K562 (cell line): ENCODE data around the gene MDP1. TPM values are rescaled to one million over a fixed set of nuclear protein-coding genes. Genes with fewer than 3 reads are reported as not detected.

ENCODE experiments used
- ARNT ChIP-seq, 2 experiments: fragments of 450-650 bp; IDR thresholded peaks; 2 replicates each; pipeline ENCODE4 v1.6.1; 2016; ENCODE audit warnings: mild to moderate bottlenecking in 1 of 2
- ATF1 ChIP-seq, 2 experiments: fragments of 450-650 bp in 1 of 2; IDR thresholded peaks; 2 replicates each; pipeline ENCODE4 v1.6.1; 2016; ENCODE audit warnings: missing compliant biosample characterization in 1 of 2, missing genetic modification characterization in 1 of 2
- BDP1 ChIP-seq: IDR thresholded peaks from 3 replicates; pipeline ENCODE4 v1.6.1; 2011; ENCODE audit not compliant: insufficient read length, insufficient read depth
- CHD2 ChIP-seq: IDR thresholded peaks from 2 replicates; pipeline ENCODE4 v1.6.1; 2011; ENCODE audit warnings: low read depth, low read length
- EGR1 ChIP-seq: fragments of 450-650 bp; conservative IDR thresholded peaks from 2 replicates; pipeline ENCODE4 v1.6.1; 2017; ENCODE audit warnings: mild to moderate bottlenecking
- ETV1 ChIP-seq: fragments of 450-650 bp; conservative IDR thresholded peaks from 2 replicates; pipeline ENCODE4 v1.6.1; 2016; ENCODE audit warnings: missing genetic modification characterization, control low read depth, low read depth, missing compliant biosample characterization
- FOXA1 ChIP-seq: fragments of 450-650 bp; IDR thresholded peaks from 2 replicates; pipeline ENCODE4 v1.6.1; 2016; ENCODE audit warnings: mild to moderate bottlenecking, borderline replicate concordance
- MBD1 ChIP-seq: fragments of 250-450 bp; sonication (Bioruptor Pico); IDR thresholded peaks from 2 replicates; pipeline ENCODE4 v1.8.0; 2022; ENCODE audit warnings: inconsistent platforms
- NR2C2 ChIP-seq, 2 experiments: fragments of 200-800 bp in 1 of 2; sonication (Bioruptor generic) in 1 of 2; sonication (generic) in 1 of 2; formaldehyde crosslinking in 1 of 2; IDR thresholded peaks; 2 replicates each; pipeline versions ENCODE4 v1.6.1 to v1.8.0; 2016 to 2022; ENCODE audit warnings: mild to moderate bottlenecking in 1 of 2, missing compliant biosample characterization in 1 of 2, missing genetic modification characterization in 1 of 2, missing genetic modification reagents in 1 of 2
- PHB2 ChIP-seq: fragments of 450-650 bp; IDR thresholded peaks from 2 replicates; pipeline ENCODE4 v1.6.1; 2017; ENCODE audit warnings: low read depth
- PKNOX1 ChIP-seq: fragments of 450-650 bp; IDR thresholded peaks from 2 replicates; pipeline ENCODE4 v1.6.1; 2016
- POLR2AphosphoS5 ChIP-seq: IDR thresholded peaks from 2 replicates; pipeline ENCODE4 v1.6.1; 2011; ENCODE audit warnings: mild to moderate bottlenecking, low read depth, low read length, moderate library complexity; ENCODE audit not compliant: control insufficient read depth, insufficient read depth
- POLR2B ChIP-seq: fragments of 450-650 bp; IDR thresholded peaks from 2 replicates; pipeline ENCODE4 v1.6.1; 2018; ENCODE audit warnings: low read depth; ENCODE audit not compliant: partially characterized antibody
- RAD51 ChIP-seq: fragments of 450-650 bp; IDR thresholded peaks from 2 replicates; pipeline ENCODE4 v1.7.1; 2016; ENCODE audit warnings: low read depth, mild to moderate bottlenecking, borderline replicate concordance
- RBM17 ChIP-seq: fragments of 200-400 bp; formaldehyde crosslinking; IDR thresholded peaks from 2 replicates; pipeline ENCODE4 v1.6.1; 2017; ENCODE audit warnings: low read depth, mild to moderate bottlenecking, low read length, borderline replicate concordance
- SP1 ChIP-seq: sonication (generic); formaldehyde crosslinking; IDR thresholded peaks from 2 replicates; pipeline ENCODE4 v1.8.1; 2022; ENCODE audit warnings: mild to moderate bottlenecking, missing genetic modification reagents
- SRSF1 ChIP-seq: fragments of 200-400 bp; formaldehyde crosslinking; IDR thresholded peaks from 2 replicates; pipeline ENCODE4 v1.6.1; 2017; ENCODE audit warnings: mild to moderate bottlenecking, low read depth, low read length, moderate library complexity
- TGIF2 ChIP-seq: sonication (generic); formaldehyde crosslinking; IDR thresholded peaks from 2 replicates; pipeline ENCODE4 v1.8.1; 2022; ENCODE audit warnings: mild to moderate bottlenecking, missing genetic modification reagents, moderate library complexity
- ZBTB9 ChIP-seq: fragments of 450-650 bp; formaldehyde crosslinking; IDR thresholded peaks from 2 replicates; pipeline ENCODE4 v1.4.0; 2020; ENCODE audit warnings: mild to moderate bottlenecking, moderate library complexity
- ZC3H11A ChIP-seq: IDR thresholded peaks from 2 replicates; pipeline ENCODE4 v1.6.1; 2012; ENCODE audit warnings: low read depth, low read length, improper control_type of control experiment
- polyA plus RNA-seq, 8 experiments: library from polyadenylated mRNA; depleted of rRNA in 4 of 8; stranded (reverse) in 5 of 8; unstranded in 3 of 8; fragments of >200 nt; fragmentation: Nextera tagmentation in 2 of 8; fragmentation: Illumina TruSeq in 1 of 8; extraction: Ambion mirVana in 2 of 8; extraction: Trizol in 1 of 8; gene quantifications; 2 replicates each; pipeline versions ENCODE4 v1.2.1 to v1.2.3, GENCODE V29; 2011 to 2014; ENCODE audit warnings: inconsistent platforms in 1 of 8, missing spikeins in 1 of 8
- total RNA-seq, 7 experiments: library from RNA; depleted of rRNA in 6 of 7; stranded (reverse); fragments of >200 nt in 6 of 7; fragmentation: Illumina TruSeq in 2 of 7; extraction: Trizol in 2 of 7; gene quantifications; 2 replicates each; pipeline versions ENCODE4 v1.2.1 to v1.2.3, GENCODE V29; 2011 to 2021; ENCODE audit warnings: low replicate concordance in 1 of 7
- TF ChIP-seq, protein P1 (sequence below), 2 experiments: fragments of 450-650 bp in 1 of 2; sonication (generic) in 1 of 2; formaldehyde crosslinking; conservative IDR thresholded peaks; 2 replicates each; pipeline versions ENCODE4 v1.4.0 to v1.8.1; 2020 to 2022; ENCODE audit warnings: mild to moderate bottlenecking in 1 of 2, missing genetic modification reagents in 1 of 2

The MDP1 gene
- total and polyA plus RNA-seq, 9 of the 15 experiments (the other 6 are each of a cell fraction or from before 2014, with no cell fraction given), result 2.7 to 29.6 (median 11.0) TPM

- TF ChIP-seq ZC3H11A (peak; percentile 95), POLR2B (peak; percentile 59), RBM17 (no peak), NR2C2 (CRISPR knock-in tag; IDR thresholded peaks at IDR 0.05) (peak; percentile 60; the same call in 1 of the 2 replicates), NR2C2 (tag; IDR thresholded peaks at IDR 0.05) (peak; percentile 94), SP1 (CRISPR knock-in tag) (peak; percentile 83), MBD1 (CRISPR knock-in tag) (no peak), ZBTB9 (CRISPR knock-in tag) (0 out of 2 replicates have a peak, but pooled peaks have one; percentile 40), ETV1 (tag) (peak; percentile 92), EGR1 (peak; percentile 55), TGIF2 (CRISPR knock-in tag) (peak; percentile 76; the same call in 1 of the 2 replicates), FOXA1 (no peak), PHB2 (no peak), SRSF1 (0 out of 2 replicates have a peak, but pooled peaks have one; percentile 20), PKNOX1 (peak; percentile 56), RAD51 (peak; percentile 38; the same call in 1 of the 2 replicates), ARNT (IDR thresholded peaks at IDR 0.05) (peak in 1 of 2 experiments; percentile 63; a peak in 2 of 4 replicates), ATF1 (CRISPR knock-in tag; IDR thresholded peaks at IDR 0.05) (no peak), ATF1 (tag; IDR thresholded peaks at IDR 0.05) (peak; percentile 72), POLR2AphosphoS5 (peak; percentile 58; the same call in 1 of the 2 replicates), CHD2 (peak; percentile 57), BDP1 (no peak)
- TF ChIP-seq, protein P1, sequence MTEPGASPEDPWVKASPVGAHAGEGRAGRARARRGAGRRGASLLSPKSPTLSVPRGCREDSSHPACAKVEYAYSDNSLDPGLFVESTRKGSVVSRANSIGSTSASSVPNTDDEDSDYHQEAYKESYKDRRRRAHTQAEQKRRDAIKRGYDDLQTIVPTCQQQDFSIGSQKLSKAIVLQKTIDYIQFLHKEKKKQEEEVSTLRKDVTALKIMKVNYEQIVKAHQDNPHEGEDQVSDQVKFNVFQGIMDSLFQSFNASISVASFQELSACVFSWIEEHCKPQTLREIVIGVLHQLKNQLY (CRISPR knock-in tag; conservative IDR thresholded peaks at IDR 0.05), result no peak
Observed at GRCh38 chr14:24188251-24189058, 27.4 kb downstream of the MDP1 start, which contains the start of gene IPO4 (continued).
